ENCODE results near the gene PPP2R3A.
"Not testable (repeated sequence)": the region's sequence is repeated elsewhere in the genome, so short reads cannot be mapped to it uniquely, and the experiment has no call there.

Gene PPP2R3A

GRCh38 chr3:136189043-136189442, 223.5 kb downstream of the PPP2R3A start:
- ATAC-seq = no peak
- TF ChIP-seq CSRNP3 (CRISPR knock-in tag; IDR thresholded peaks at IDR 0.05) (no peak), TOX (CRISPR knock-in tag; IDR thresholded peaks at IDR 0.05; ENCODE audit: borderline replicate concordance) (no peak)

GRCh38 chr3:136189859-136190617, 224.5 kb downstream of the PPP2R3A start:
- TF ChIP-seq PATZ1 (CRISPR knock-in tag; IDR thresholded peaks at IDR 0.05; ENCODE audit: borderline replicate concordance) (no peak), ZNF8 (CRISPR knock-in tag; IDR thresholded peaks at IDR 0.05) (no peak), CSDC2 (CRISPR knock-in tag; IDR thresholded peaks at IDR 0.05) (no peak), POU6F1 (CRISPR knock-in tag; IDR thresholded peaks at IDR 0.05; ENCODE audit: borderline replicate concordance, low read depth) (no peak), GLIS3 (CRISPR knock-in tag; IDR thresholded peaks at IDR 0.05) (no peak), TOX (CRISPR knock-in tag; IDR thresholded peaks at IDR 0.05; ENCODE audit: borderline replicate concordance) (no peak), TCF4 (CRISPR knock-in tag; IDR thresholded peaks at IDR 0.05; ENCODE audit: borderline replicate concordance) (no peak), CSRNP3 (CRISPR knock-in tag; IDR thresholded peaks at IDR 0.05) (no peak), TSHZ2 (CRISPR knock-in tag; IDR thresholded peaks at IDR 0.05) (no peak), PPARA (CRISPR knock-in tag; IDR thresholded peaks at IDR 0.05; ENCODE audit: borderline replicate concordance) (no peak), SNAI2 (CRISPR knock-in tag; IDR thresholded peaks at IDR 0.05) (no peak)

GRCh38 chr3:136192195-136192594, 226.7 kb downstream of the PPP2R3A start:
- not testable (repeated sequence) for ATAC-seq

More at GRCh38 chr3:136189859-136190617, 224.5 kb downstream of the PPP2R3A start:
- ATAC-seq = no peak

GRCh38 chr3:136192831-136193230, 227.3 kb downstream of the PPP2R3A start:
- ATAC-seq = no peak
- TF ChIP-seq ZNF8 (CRISPR knock-in tag; IDR thresholded peaks at IDR 0.05) (no peak), ZC3H10 (CRISPR knock-in tag; IDR thresholded peaks at IDR 0.05) (no peak), CSRNP3 (CRISPR knock-in tag; IDR thresholded peaks at IDR 0.05) (no peak), TOX (CRISPR knock-in tag; IDR thresholded peaks at IDR 0.05; ENCODE audit: borderline replicate concordance) (no peak), ARNTL (CRISPR knock-in tag; IDR thresholded peaks at IDR 0.05; ENCODE audit: borderline replicate concordance, low read depth) (no peak), ZFP30 (CRISPR knock-in tag; IDR thresholded peaks at IDR 0.05) (no peak), CSDC2 (CRISPR knock-in tag; IDR thresholded peaks at IDR 0.05) (no peak), ISL1 (CRISPR knock-in tag; IDR thresholded peaks at IDR 0.05) (no peak), TCF4 (CRISPR knock-in tag; IDR thresholded peaks at IDR 0.05; ENCODE audit: borderline replicate concordance) (no peak), BACH2 (CRISPR knock-in tag; IDR thresholded peaks at IDR 0.05; ENCODE audit: borderline replicate concordance) (no peak), ZNF70 (CRISPR knock-in tag; IDR thresholded peaks at IDR 0.05) (no peak), ZNF565 (CRISPR knock-in tag; conservative IDR thresholded peaks at IDR 0.05; ENCODE audit: low read depth) (no peak), SNAI2 (CRISPR knock-in tag; IDR thresholded peaks at IDR 0.05) (no peak), TSHZ2 (CRISPR knock-in tag; IDR thresholded peaks at IDR 0.05) (no peak)

Data from SK-N-SH treated with all-trans-retinoic acid at 6 μM for 48 hours (cell line).